Kidney (tissue), 14 donors: ENCODE measurements around the gene REEP3. TPM values are rescaled to one million over a fixed set of nuclear protein-coding genes. Genes with fewer than 3 reads are reported as not detected.

ENCODE experiments used
- DNase-seq, 5 donors: peaks; one replicate each; pipeline ENCODE4 v3.0.0-alpha.2; 2013 to 2020
- FAIRE-seq: peaks from 2 replicates; lab custom pipeline; 2012; peaks lifted over from hg19 to GRCh38; lab: Jason Lieb, UNC
- H3K27ac ChIP-seq, 2 donors: one replicate each; pipeline ENCODE4 v1.7.0; 2013; ENCODE audit warnings: low read depth in 2 of 2, low read length in 2 of 2, inconsistent platforms in 1 of 2
- H3K27me3 ChIP-seq: one replicate; pipeline ENCODE4 v1.7.1; 2013; ENCODE audit warnings: low read length, inconsistent platforms; ENCODE audit not compliant: control insufficient read depth, insufficient read depth
- H3K36me3 ChIP-seq, 3 donors: one replicate each; pipeline versions ENCODE4 v1.7.0 to v1.7.1; 2013; ENCODE audit warnings: low read length in 3 of 3, control low read depth in 1 of 3, inconsistent platforms in 1 of 3; ENCODE audit not compliant: insufficient read depth in 3 of 3, control insufficient read depth in 2 of 3
- H3K4me1 ChIP-seq, 3 donors: one replicate each; pipeline versions ENCODE4 v1.7.0 to v1.7.1; 2013; ENCODE audit warnings: low read length in 3 of 3, inconsistent platforms in 1 of 3, low read depth in 1 of 3; ENCODE audit not compliant: control insufficient read depth in 2 of 3, insufficient read depth in 2 of 3
- H3K4me3 ChIP-seq, 3 donors: one replicate each; pipeline versions ENCODE4 v1.7.0 to v1.8.1; 2013; ENCODE audit warnings: low read length in 3 of 3, control low read depth in 1 of 3, inconsistent platforms in 1 of 3
- H3K9ac ChIP-seq, 3 donors: one replicate each; pipeline versions ENCODE4 v1.7.0 to v1.7.1; 2013; ENCODE audit warnings: low read length in 3 of 3, control low read depth in 1 of 3, inconsistent platforms in 1 of 3
- H3K9me3 ChIP-seq, 3 donors: one replicate each; pipeline versions ENCODE4 v1.7.0 to v1.7.1; 2013; ENCODE audit warnings: low read length in 3 of 3, control low read depth in 1 of 3, inconsistent platforms in 1 of 3; ENCODE audit not compliant: control insufficient read depth in 2 of 3, insufficient read depth in 1 of 3
- CTCF ChIP-seq: IDR thresholded peaks from 3 replicates; pipeline ENCODE4 v1.5.1; 2012; ENCODE audit warnings: mild to moderate bottlenecking, moderate library complexity, borderline replicate concordance; ENCODE audit not compliant: insufficient read depth; ENCODE audit errors: extremely low read depth
- intact Hi-C: fragments of 100-400 bp; cut with DNase I; formaldehyde crosslinking; loops from one replicate; pipeline ENCODE4 v1.11.1; 2022
- polyA plus RNA-seq: library from polyadenylated mRNA; stranded (reverse); fragments of 350-450 nt; fragmentation: Illumina TruSeq; extraction: RNeasy Lipid Tissue Mini Kit (QIAGEN cat#74804); gene quantifications from one replicate; pipeline ENCODE4 v1.2.3, GENCODE V29; 2014; ENCODE audit warnings: low read depth, low replicate concordance; ENCODE audit not compliant: insufficient read depth
- total RNA-seq: library from RNA; stranded (reverse); fragmentation: NEBNext Ultra II Directional; extraction: Animal tissue kit (Norgen Biotek cat#: 25700); gene quantifications from one replicate; pipeline ENCODE4 v1.2.1, GENCODE V29; 2021
- donor health status: control.
- donor health status: control.
- donor health status: control.
- donor health status: control.
- donor health status: control.
- donor health status: DM: yes; HTN: yes; CAD: no.
- donor health status: Normal renal cell carcinoma (clear cell type).

Gene REEP3
- total and polyA plus RNA-seq, 2 donors from 2014 or later, result 12.7 to 34.6 TPM

GRCh38 chr10:63493004-63493403 is 28.2 kb upstream of the REEP3 start:
- H3K9me3 ChIP-seq, result no peaks in the 10 kb centered on the region
- DNase-seq (no peak), FAIRE-seq (no peak)
- no peaks in the 10 kb centered on the region for H3K36me3 ChIP-seq
- H3K27ac ChIP-seq, result no peak overlapping the region
- no peak overlapping the region for H3K4me3 ChIP-seq
- no peak for TF ChIP-seq CTCF
- intact Hi-C loops, result no loop called here
- H3K9ac ChIP-seq, result no peak overlapping the region
- no peaks in the 10 kb centered on the region for H3K27me3 ChIP-seq
- H3K4me1 ChIP-seq, result no peaks in the 10 kb centered on the region

- DNase-seq, result no peak
- Histone ChIP-seq H3K27me3 (no peaks in the 10 kb centered on the region), H3K9ac (no peak overlapping the region), H3K27ac (no peak overlapping the region), H3K9me3 (no peaks in the 10 kb centered on the region), H3K36me3 (no peaks in the 10 kb centered on the region), H3K4me3 (no peak overlapping the region), H3K4me1 (no peaks in the 10 kb centered on the region)
- no peak for FAIRE-seq
- intact Hi-C loops, result no loop called here
- no peak for TF ChIP-seq CTCF
Measured at GRCh38 chr10:63494951-63495350, 26.2 kb upstream of the REEP3 start.

- Histone ChIP-seq H3K27me3 (no peaks in the 10 kb centered on the region), H3K9me3 (no peaks in the 10 kb centered on the region), H3K36me3 (no peaks in the 10 kb centered on the region), H3K27ac (no peak overlapping the region), H3K9ac (no peak overlapping the region), H3K4me1 (no peaks in the 10 kb centered on the region), H3K4me3 (no peak overlapping the region)
- intact Hi-C loops, result no loop called here
- FAIRE-seq (no peak), DNase-seq (no peak)
- TF ChIP-seq CTCF, result no peak
Measured at GRCh38 chr10:63496561-63496960, 24.6 kb upstream of the REEP3 start.

DNA sequence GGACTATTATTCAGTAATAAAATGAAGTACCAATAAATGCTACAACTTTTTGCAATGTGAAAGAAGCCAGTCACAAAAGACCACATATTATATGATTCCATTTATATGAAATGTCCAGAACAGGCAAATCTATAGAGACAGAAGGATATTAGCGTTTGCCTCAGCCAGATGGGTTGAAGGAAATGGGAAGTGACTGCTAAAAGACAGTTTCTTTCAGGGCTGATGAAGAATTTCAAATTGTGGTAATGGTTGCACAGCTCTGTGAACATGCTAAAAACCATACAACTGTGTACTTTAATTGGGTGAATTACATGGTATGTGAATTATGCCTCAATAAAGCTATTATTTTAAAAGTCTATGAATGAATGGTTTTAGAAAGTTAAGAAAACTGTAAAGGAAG is 23.9 kb upstream of the REEP3 start:
- no peaks in the 10 kb centered on the region for H3K27me3 ChIP-seq

More for the DNA sequence above, 23.9 kb upstream of the REEP3 start:
- Histone ChIP-seq H3K4me1 (no peaks in the 10 kb centered on the region), H3K9ac (no peak overlapping the region), H3K27ac (no peak overlapping the region), H3K4me3 (no peak overlapping the region), H3K36me3 (no peaks in the 10 kb centered on the region), H3K9me3 (no peaks in the 10 kb centered on the region)
- intact Hi-C loops, result no loop called here
- no peak for TF ChIP-seq CTCF
- no peak for FAIRE-seq
- no peak for DNase-seq
